H1 (cell line): ENCODE data around the gene CCL4. TPM values are rescaled to one million over a fixed set of nuclear protein-coding genes. Genes with fewer than 3 reads are reported as not detected.

Source experiments
- CTCF ChIA-PET: fragments of 300-600 bp; sonication (Branson Sonifier 250); formaldehyde crosslinking; loops from one replicate; lab custom pipeline; 2021; ENCODE audit not compliant: partially characterized antibody; lab: Charles Lee
- POLR2A ChIA-PET: fragments of 300-600 bp; sonication (Branson Sonifier 250); formaldehyde crosslinking; loops from one replicate; lab custom pipeline; 2021; ENCODE audit warnings: inconsistent platforms; ENCODE audit not compliant: partially characterized antibody; lab: Charles Lee
- DNase-seq, 2 experiments: peaks; one replicate each; pipeline versions ENCODE4 v3.0.0 to v3.0.0-alpha.2; 2010 to 2022; ENCODE audit warnings: low spot score in 2 of 2, low read depth in 1 of 2, mixed read lengths in 1 of 2
- FAIRE-seq: peaks from 2 replicates; lab custom pipeline; 2011; peaks lifted over from hg19 to GRCh38; lab: Jason Lieb, UNC
- H2AFZ ChIP-seq: 2 replicates; pipeline ENCODE4 v1.8.1; 2012; ENCODE audit warnings: low read length, inconsistent platforms
- H2AK5ac ChIP-seq: 2 replicates; pipeline ENCODE4 v1.6.1; 2013; ENCODE audit warnings: low read depth, low read length
- H2BK120ac ChIP-seq: replicated peaks from 2 replicates; pipeline ENCODE3; 2013; ENCODE audit warnings: low read depth, low read length, inconsistent platforms
- H2BK12ac ChIP-seq: 2 replicates; pipeline ENCODE4 v1.6.1; 2013; ENCODE audit warnings: low read depth, low read length
- H2BK15ac ChIP-seq: 2 replicates; pipeline ENCODE4 v1.6.1; 2013; ENCODE audit warnings: low read length
- H2BK20ac ChIP-seq: 2 replicates; pipeline ENCODE4 v1.6.1; 2013; ENCODE audit warnings: low read length
- H2BK5ac ChIP-seq: 2 replicates; pipeline ENCODE4 v1.6.1; 2013; ENCODE audit warnings: low read depth, low read length
- H3K14ac ChIP-seq: 2 replicates; pipeline ENCODE4 v1.6.1; 2013; ENCODE audit warnings: inconsistent platforms; ENCODE audit not compliant: insufficient read length
- H3K18ac ChIP-seq: 2 replicates; pipeline ENCODE4 v1.6.1; 2013; ENCODE audit warnings: low read length; ENCODE audit errors: extremely low read depth
- H3K23ac ChIP-seq: 2 replicates; pipeline ENCODE4 v1.6.1; 2013; ENCODE audit warnings: inconsistent platforms; ENCODE audit not compliant: insufficient read length
- H3K23me2 ChIP-seq: 2 replicates; pipeline ENCODE4 v1.6.1; 2013; ENCODE audit warnings: low read depth, low read length
- H3K27ac ChIP-seq: 2 replicates; pipeline ENCODE4 v1.6.1; 2011; ENCODE audit warnings: low read depth, low read length, inconsistent platforms
- H3K27me3 ChIP-seq, 4 experiments: replicated peaks in 1 of 4; 1 replicate in 1 of 4; 2 replicates in 3 of 4; pipeline versions ENCODE4 v1.6.1 to v1.8.1; 2011 to 2013; ENCODE audit warnings: low read length in 3 of 4, mild to moderate bottlenecking in 3 of 4, inconsistent platforms in 2 of 4, mixed read lengths in 2 of 4, moderate library complexity in 1 of 4; ENCODE audit not compliant: control insufficient read depth in 3 of 4, insufficient read depth in 3 of 4; ENCODE audit errors: extremely low read depth in 1 of 4
- H3K36me3 ChIP-seq, 4 experiments: 2 replicates each; pipeline versions ENCODE4 v1.6.1 to v1.8.1; 2011 to 2013; ENCODE audit warnings: mild to moderate bottlenecking in 4 of 4, low read length in 3 of 4, moderate library complexity in 2 of 4, control low read depth in 1 of 4, inconsistent platforms in 1 of 4; ENCODE audit not compliant: insufficient read depth in 4 of 4, control insufficient read depth in 2 of 4
- H3K4ac ChIP-seq: replicated peaks from 2 replicates; pipeline ENCODE3; 2013; ENCODE audit warnings: low read length, low read depth, mixed read lengths, inconsistent platforms; ENCODE audit not compliant: insufficient read length
- H3K4me1 ChIP-seq, 4 experiments: replicated peaks in 1 of 4; 1 replicate in 1 of 4; 2 replicates in 3 of 4; pipeline versions ENCODE4 v1.6.1 to v1.8.1; 2011 to 2013; ENCODE audit warnings: low read length in 3 of 4, inconsistent platforms in 2 of 4, mixed read lengths in 1 of 4; ENCODE audit not compliant: insufficient read depth in 4 of 4, control insufficient read depth in 3 of 4
- H3K4me2 ChIP-seq, 2 experiments: 2 replicates each; pipeline versions ENCODE4 v1.6.1 to v1.8.1; 2011 to 2013; ENCODE audit warnings: low read depth in 2 of 2, low read length in 2 of 2, control low read depth in 1 of 2, inconsistent platforms in 1 of 2, mild to moderate bottlenecking in 1 of 2; ENCODE audit not compliant: insufficient read depth in 1 of 2
- H3K4me3 ChIP-seq, 4 experiments: fragments of 200-600, 300-600 bp in 1 of 4; sonication (generic), shearing (Covaris generic), sonication (Bioruptor Twin) in 1 of 4; 2 replicates each; pipeline versions ENCODE4 v1.5.1 to v1.8.1; 2011 to 2016; ENCODE audit warnings: low read length in 4 of 4, low read depth in 3 of 4, control low read depth in 2 of 4, inconsistent platforms in 2 of 4, mild to moderate bottlenecking in 2 of 4, mixed read lengths in 1 of 4, moderate library complexity in 1 of 4; ENCODE audit not compliant: insufficient read depth in 2 of 4; ENCODE audit errors: extremely low read depth in 1 of 4
- H3K56ac ChIP-seq: replicated peaks from 2 replicates; pipeline ENCODE3; 2013; ENCODE audit warnings: low read depth, mild to moderate bottlenecking, mixed read lengths, low read length, inconsistent platforms; ENCODE audit not compliant: insufficient read length
- H3K79me1 ChIP-seq: 2 replicates; pipeline ENCODE4 v1.6.1; 2013; ENCODE audit warnings: low read depth, low read length, control low read depth
- H3K79me2 ChIP-seq, 2 experiments: 2 replicates each; pipeline versions ENCODE4 v1.6.1 to v1.8.1; 2012 to 2013; ENCODE audit warnings: low read length in 2 of 2, mild to moderate bottlenecking in 2 of 2, inconsistent platforms in 1 of 2; ENCODE audit not compliant: insufficient read depth in 2 of 2, control insufficient read depth in 1 of 2
- H3K9ac ChIP-seq, 4 experiments: replicated peaks in 1 of 4; 1 replicate in 1 of 4; 2 replicates in 3 of 4; pipeline versions ENCODE4 v1.6.1 to v1.8.1; 2011 to 2013; ENCODE audit warnings: low read depth in 3 of 4, low read length in 3 of 4, control low read depth in 2 of 4, mild to moderate bottlenecking in 2 of 4, moderate library complexity in 2 of 4, inconsistent platforms in 1 of 4; ENCODE audit errors: extremely low read depth in 1 of 4
- H3K9me3 ChIP-seq, 2 experiments: 2 replicates each; pipeline versions ENCODE4 v1.6.1 to v1.8.1; 2012 to 2013; ENCODE audit warnings: mild to moderate bottlenecking in 2 of 2, moderate library complexity in 2 of 2, control low read depth in 1 of 2, inconsistent platforms in 1 of 2, low read depth in 1 of 2, low read length in 1 of 2, mixed read lengths in 1 of 2; ENCODE audit not compliant: insufficient read depth in 2 of 2
- H4K20me1 ChIP-seq, 2 experiments: replicated peaks in 1 of 2; 2 replicates each; pipeline versions ENCODE3 to v1.8.1; 2011 to 2013; ENCODE audit warnings: inconsistent platforms in 2 of 2, low read length in 2 of 2, mild to moderate bottlenecking in 1 of 2; ENCODE audit not compliant: insufficient read depth in 2 of 2, control insufficient read depth in 1 of 2
- H4K5ac ChIP-seq: 2 replicates; pipeline ENCODE4 v1.6.1; 2013; ENCODE audit warnings: low read length, low read depth, mixed read lengths, inconsistent platforms; ENCODE audit not compliant: insufficient read length
- H4K8ac ChIP-seq: 2 replicates; pipeline ENCODE4 v1.8.0; 2013; ENCODE audit warnings: mild to moderate bottlenecking, moderate library complexity, low read length, inconsistent platforms; ENCODE audit not compliant: insufficient read depth; ENCODE audit errors: extremely low read depth
- H4K91ac ChIP-seq: replicated peaks from 2 replicates; pipeline ENCODE3; 2013; ENCODE audit warnings: low read length, mixed read lengths, inconsistent platforms; ENCODE audit not compliant: insufficient read length
- BCL11A ChIP-seq, 2 experiments: IDR thresholded peaks; one replicate each; pipeline ENCODE4 v1.6.1; 2011; ENCODE audit warnings: low read depth in 2 of 2, low read length in 2 of 2, mild to moderate bottlenecking in 2 of 2
- CBX8 ChIP-seq: fragments of 300-800, 300-1000 bp; sonication (generic); IDR thresholded peaks from 2 replicates; pipeline ENCODE4 v1.7.1; 2016; ENCODE audit warnings: low read depth, low read length, borderline replicate concordance
- FOSL1 ChIP-seq: IDR thresholded peaks from 2 replicates; pipeline ENCODE4 v1.6.1; 2011; ENCODE audit warnings: mild to moderate bottlenecking, low read depth, low read length, moderate library complexity; ENCODE audit not compliant: insufficient read depth
- SAP30 ChIP-seq: fragments of 300-600 bp; sonication (generic); IDR thresholded peaks from 2 replicates; pipeline ENCODE4 v1.7.1; 2012; ENCODE audit warnings: low read length, moderate library complexity, mild to moderate bottlenecking, inconsistent platforms; ENCODE audit not compliant: insufficient read depth, insufficient replicate concordance
- SIRT6 ChIP-seq: IDR thresholded peaks from one replicate; pipeline ENCODE4 v1.7.1; 2012; ENCODE audit warnings: low read length, inconsistent platforms
- SRF ChIP-seq: IDR thresholded peaks from 2 replicates; pipeline ENCODE4 v1.6.1; 2011; ENCODE audit warnings: mild to moderate bottlenecking, low read depth, low read length, moderate library complexity
- TAF7 ChIP-seq: optimal IDR thresholded peaks from 2 replicates; pipeline ENCODE3; 2011; ENCODE audit warnings: low read depth, mild to moderate bottlenecking, inconsistent platforms, low read length, moderate library complexity, borderline replicate concordance
- YY1 ChIP-seq: IDR thresholded peaks from 2 replicates; pipeline ENCODE4 v1.6.1; 2011; ENCODE audit warnings: low read depth, mild to moderate bottlenecking, low read length
- ZNF274 ChIP-seq: IDR thresholded peaks from 2 replicates; pipeline ENCODE4 v1.7.0; 2012; ENCODE audit warnings: low read length, borderline replicate concordance; ENCODE audit errors: extremely low read depth
- WGBS, 2 experiments: shearing (Covaris generic) in 1 of 2; methylation state at CpG; one replicate each; pipeline versions ENCODE4 v1.1.6 to v1.1.7; 2013 to 2015; ENCODE audit warnings: low lambda C conversion rate in 2 of 2, mixed read lengths in 2 of 2, inconsistent platforms in 1 of 2, low coverage in 1 of 2, missing lambda C conversion rate in 1 of 2; ENCODE audit not compliant: insufficient replicate concordance in 2 of 2, insufficient coverage in 1 of 2, insufficient read length in 1 of 2; ENCODE audit errors: extremely low coverage in 1 of 2, missing lambda C conversion rate in 1 of 2; 5-methylcytosine and 5-hydroxymethylcytosine counted together
- polyA plus RNA-seq, 7 experiments: library from polyadenylated mRNA; depleted of rRNA in 3 of 7; stranded (reverse) in 5 of 7; unstranded in 2 of 7; fragments of >200 nt in 5 of 7; fragments of 200-250 nt in 2 of 7; gene quantifications; 1 replicate in 5 of 7; 2 replicates in 1 of 7; 4 replicates in 1 of 7; pipeline versions ENCODE4 v1.2.1 to v1.2.3, GENCODE V29; 2011 to 2013; ENCODE audit warnings: missing spikeins in 2 of 7, mixed read lengths in 2 of 7
- total RNA-seq: library from RNA; stranded (reverse); fragmentation: NEBNext Ultra II Directional; extraction: Animal tissue kit (Norgen Biotek cat#: 25700); gene quantifications from 2 replicates; pipeline ENCODE4 v1.2.1, GENCODE V29; 2021
- TF ChIP-seq, protein P1 (sequence below): IDR thresholded peaks from 2 replicates; pipeline ENCODE4 v1.6.1; 2012; ENCODE audit warnings: inconsistent platforms
- TF ChIP-seq, protein P2 (sequence below): IDR thresholded peaks from 2 replicates; pipeline ENCODE4 v1.6.1; 2011; ENCODE audit warnings: low read length, improper control_type of control experiment

CCL4 gene
- total and polyA plus RNA-seq, 2 of the 8 experiments (the other 6 are each of a cell fraction or from before 2014, with no cell fraction given): not detected

- no peak overlapping the region for H3K4ac ChIP-seq
- no peak overlapping the region for H2BK5ac ChIP-seq
- no peaks in the 10 kb centered on the region for H3K9me3 ChIP-seq
- no peak overlapping the region for H2AFZ ChIP-seq
- H3K27ac ChIP-seq: no peak overlapping the region
- no peak overlapping the region for H4K8ac ChIP-seq
- FAIRE-seq: no peak
- peaks cover 0 to 4% (median 2%) of the 10 kb centered on the region in 4 experiments; a peak in 4 of 7 replicates for H3K4me1 ChIP-seq
- H2BK12ac ChIP-seq: no peak overlapping the region
- no peak for TF ChIP-seq SIRT6
- TF ChIP-seq, protein P1, sequence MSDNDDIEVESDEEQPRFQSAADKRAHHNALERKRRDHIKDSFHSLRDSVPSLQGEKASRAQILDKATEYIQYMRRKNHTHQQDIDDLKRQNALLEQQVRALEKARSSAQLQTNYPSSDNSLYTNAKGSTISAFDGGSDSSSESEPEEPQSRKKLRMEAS: no peak
- TF ChIP-seq SAP30: no peak
- TF ChIP-seq BCL11A (IDR thresholded peaks at IDR 0.05; ENCODE audit: low read depth in 2 of 2, low read length in 2 of 2): no peak
- TF ChIP-seq FOSL1: no peak
- TF ChIP-seq TAF7: no peak
- no peak for TF ChIP-seq ZNF274
- TF ChIP-seq CBX8: no peak
- TF ChIP-seq, protein P2, sequence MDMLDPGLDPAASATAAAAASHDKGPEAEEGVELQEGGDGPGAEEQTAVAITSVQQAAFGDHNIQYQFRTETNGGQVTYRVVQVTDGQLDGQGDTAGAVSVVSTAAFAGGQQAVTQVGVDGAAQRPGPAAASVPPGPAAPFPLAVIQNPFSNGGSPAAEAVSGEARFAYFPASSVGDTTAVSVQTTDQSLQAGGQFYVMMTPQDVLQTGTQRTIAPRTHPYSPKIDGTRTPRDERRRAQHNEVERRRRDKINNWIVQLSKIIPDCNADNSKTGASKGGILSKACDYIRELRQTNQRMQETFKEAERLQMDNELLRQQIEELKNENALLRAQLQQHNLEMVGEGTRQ: no peak
- no peak for TF ChIP-seq YY1
- no peak for TF ChIP-seq SRF
- TF ChIP-seq, all 59 proteins: peak for 0
- no peak for DNase-seq
- Histone ChIP-seq H3K4me3 (no peak overlapping the region), H2BK120ac (no peak overlapping the region), H4K20me1 (no peaks in the 10 kb centered on the region), H3K56ac (no peak overlapping the region), H3K23ac (no peak overlapping the region), H3K36me3 (no peaks in the 10 kb centered on the region), H3K4me2 (no peak overlapping the region), H3K27me3 (no peaks in the 10 kb centered on the region), H4K91ac (no peak overlapping the region), H2BK15ac (no peak overlapping the region), H3K79me2 (no peaks in the 10 kb centered on the region), H3K18ac (no peak overlapping the region), H2BK20ac (no peak overlapping the region), H3K9ac (no peak overlapping the region), H2AK5ac (no peak overlapping the region), H3K14ac (no peak overlapping the region), H3K23me2 (no peaks in the 10 kb centered on the region), H3K79me1 (no peaks in the 10 kb centered on the region), H4K5ac (no peak overlapping the region)
- CTCF ChIA-PET: interaction anchor here (0.9 to 2.1 kb wide), 3 partner anchors 57 to 160 kb away, joined by 3 to 6 read pairs (median 4); no protein-coding TSS in a partner anchor
- POLR2A ChIA-PET: no interaction called here
- WGBS, 2 experiments: 81% methylated on average over 1 of the region's 1 CpG; no CpG with 5 or more reads in 1 of the 2 experiments
Measured at GRCh38 chr17:36129616-36130015, 26.0 kb downstream of the CCL4 start.
